Ascending aorta (tissue), 2 donors: ENCODE results near the gene CDK5RAP1. TPM values are rescaled to one million over a fixed set of nuclear protein-coding genes. Genes with fewer than 3 reads are reported as not detected.

Source experiments
- DNase-seq, 2 donors: peaks; one replicate each; pipeline ENCODE4 v3.0.0-alpha.2; 2019; ENCODE audit warnings: low spot score in 2 of 2
- H3K27ac ChIP-seq, 2 donors: fragments of 200-600 bp; sonication (generic); one replicate each; pipeline ENCODE4 v1.5.1; 2016 to 2017; ENCODE audit warnings: mild to moderate bottlenecking in 1 of 2
- H3K27me3 ChIP-seq: fragments of 200-600 bp; sonication (generic); one replicate; pipeline ENCODE4 v1.5.1; 2017
- H3K36me3 ChIP-seq, 2 donors: fragments of 200-600 bp; sonication (generic); one replicate each; pipeline ENCODE4 v1.5.1; 2016
- H3K4me1 ChIP-seq, 2 donors: fragments of 200-600 bp; sonication (generic); one replicate each; pipeline ENCODE4 v1.5.1; 2016 to 2017; ENCODE audit warnings: mild to moderate bottlenecking in 1 of 2
- H3K4me3 ChIP-seq, 2 donors: fragments of 200-600 bp; sonication (generic); one replicate each; pipeline ENCODE4 v1.5.1; 2016 to 2017; ENCODE audit warnings: mild to moderate bottlenecking in 1 of 2
- H3K9me3 ChIP-seq, 2 donors: fragments of 200-600 bp; sonication (generic); one replicate each; pipeline ENCODE4 v1.5.1; 2016
- CTCF ChIP-seq, 3 experiments: fragments of 200-600 bp in 2 of 3; fragments of 450-650 bp in 1 of 3; sonication (generic) in 2 of 3; IDR thresholded peaks; one replicate each; pipeline ENCODE4 v1.5.1; 2016 to 2019; ENCODE audit warnings: antibody characterized with exemption in 3 of 3, mild to moderate bottlenecking in 1 of 3, moderate library complexity in 1 of 3
- intact Hi-C: fragments of 100-400 bp; cut with DNase I; formaldehyde crosslinking; loops from one replicate; pipeline ENCODE4 v1.15.1; 2023
- total RNA-seq: library from RNA; depleted of rRNA; stranded (reverse); fragments of >200 nt; gene quantifications from one replicate; pipeline ENCODE4 v1.1.0, GENCODE V29; 2016

The CDK5RAP1 gene
- total RNA-seq, 1 donor from 2014 or later, result 42.8 TPM

GRCh38 chr20:33334111-33334510, 67.2 kb downstream of the CDK5RAP1 start:
- Histone ChIP-seq H3K36me3 (no peaks in the 10 kb centered on the region), H3K4me3 (no peak overlapping the region), H3K27me3 (no peaks in the 10 kb centered on the region), H3K9me3 (no peaks in the 10 kb centered on the region), H3K27ac (no peak overlapping the region), H3K4me1 (no peaks in the 10 kb centered on the region)
- no peak for DNase-seq
- intact Hi-C loops, result no loop called here
- no peak for TF ChIP-seq CTCF (IDR thresholded peaks at IDR 0.05)

GRCh38 chr20:33333616-33334015, 67.7 kb downstream of the CDK5RAP1 start:
- no peak for TF ChIP-seq CTCF (IDR thresholded peaks at IDR 0.05)
- Histone ChIP-seq H3K27ac (no peak overlapping the region), H3K4me1 (no peaks in the 10 kb centered on the region), H3K27me3 (no peaks in the 10 kb centered on the region), H3K36me3 (no peaks in the 10 kb centered on the region), H3K4me3 (no peak overlapping the region), H3K9me3 (no peaks in the 10 kb centered on the region)
- no peak for DNase-seq
- intact Hi-C loops, result no loop called here

GRCh38 chr20:33332905-33333456, 68.3 kb downstream of the CDK5RAP1 start:
- Histone ChIP-seq H3K9me3 (no peaks in the 10 kb centered on the region), H3K36me3 (no peaks in the 10 kb centered on the region), H3K4me3 (no peak overlapping the region), H3K27ac (no peak overlapping the region), H3K27me3 (no peaks in the 10 kb centered on the region), H3K4me1 (no peaks in the 10 kb centered on the region)
- intact Hi-C loops, result no loop called here
- no peak for TF ChIP-seq CTCF (IDR thresholded peaks at IDR 0.05)
- no peak for DNase-seq

- no peaks in the 10 kb centered on the region for H3K9me3 ChIP-seq
- no peaks in the 10 kb centered on the region for H3K36me3 ChIP-seq
- no peaks in the 10 kb centered on the region for H3K4me1 ChIP-seq
- intact Hi-C loops, result no loop called here
- H3K27ac ChIP-seq, result no peak overlapping the region
- no peak overlapping the region for H3K4me3 ChIP-seq
- TF ChIP-seq CTCF (IDR thresholded peaks at IDR 0.05), result no peak
- no peak for DNase-seq
- no peaks in the 10 kb centered on the region for H3K27me3 ChIP-seq
Measured at GRCh38 chr20:33328157-33329137, 72.9 kb downstream of the CDK5RAP1 start.

GRCh38 chr20:33325350-33325749, 76.0 kb downstream of the CDK5RAP1 start:
- Histone ChIP-seq H3K36me3 (no peaks in the 10 kb centered on the region), H3K27ac (no peak overlapping the region), H3K4me3 (no peak overlapping the region), H3K9me3 (no peaks in the 10 kb centered on the region), H3K4me1 (no peaks in the 10 kb centered on the region), H3K27me3 (no peaks in the 10 kb centered on the region)
- no peak for DNase-seq
- TF ChIP-seq CTCF (IDR thresholded peaks at IDR 0.05), result no peak
- intact Hi-C loops, result no loop called here
